Activated CD4-positive, alpha-beta memory T cell treated with anti-CD3 and anti-CD28 coated beads for 36 hours (primary cell): ENCODE results near the gene STK16. TPM values are rescaled to one million over a fixed set of nuclear protein-coding genes. Genes with fewer than 3 reads are reported as not detected.
"Not testable (repeated sequence)": the region's sequence is repeated elsewhere in the genome, so short reads cannot be mapped to it uniquely, and the experiment has no call there.

Source experiments
- CTCF ChIA-PET: fragments of 350-600 bp; sonication (Branson Sonifier 250); formaldehyde crosslinking; loops from one replicate; lab custom pipeline; 2021; ENCODE audit warnings: antibody characterized with exemption, inconsistent platforms; lab: Charles Lee
- POLR2A ChIA-PET: fragments of 350-600 bp; sonication (Branson Sonifier 250); formaldehyde crosslinking; loops from one replicate; lab custom pipeline; 2021; ENCODE audit warnings: antibody characterized with exemption; lab: Charles Lee
- DNase-seq: peaks from one replicate; pipeline ENCODE4 v3.0.0-alpha.2; 2020
- H3K27ac Mint-ChIP-seq: one replicate; pipeline ENCODE4 v1.8.0; 2021; ENCODE audit warnings: mixed read lengths
- H3K27me3 Mint-ChIP-seq: one replicate; pipeline ENCODE4 v1.8.0; 2021; ENCODE audit warnings: mixed read lengths
- H3K36me3 Mint-ChIP-seq: one replicate; pipeline ENCODE4 v1.8.0; 2021; ENCODE audit warnings: mixed read lengths
- H3K4me1 Mint-ChIP-seq: one replicate; pipeline ENCODE4 v1.8.0; 2021; ENCODE audit warnings: low read depth, mixed read lengths
- H3K4me3 Mint-ChIP-seq: one replicate; pipeline ENCODE4 v1.8.0; 2021; ENCODE audit warnings: mild to moderate bottlenecking, mixed read lengths
- H3K9me3 Mint-ChIP-seq: one replicate; pipeline ENCODE4 v1.8.0; 2021; ENCODE audit warnings: mixed read lengths
- intact Hi-C: fragments of 100-400 bp; cut with micrococcal nuclease; formaldehyde crosslinking; loops from one replicate; pipeline ENCODE4 v1.15.1; 2023
- total RNA-seq, 2 experiments: library from RNA; stranded (reverse); gene quantifications; one replicate each; pipeline ENCODE4 v1.2.3, GENCODE V29; 2021

Gene STK16
- total RNA-seq, 2 experiments from 2014 or later: 37.1 to 37.8 TPM

DNA sequence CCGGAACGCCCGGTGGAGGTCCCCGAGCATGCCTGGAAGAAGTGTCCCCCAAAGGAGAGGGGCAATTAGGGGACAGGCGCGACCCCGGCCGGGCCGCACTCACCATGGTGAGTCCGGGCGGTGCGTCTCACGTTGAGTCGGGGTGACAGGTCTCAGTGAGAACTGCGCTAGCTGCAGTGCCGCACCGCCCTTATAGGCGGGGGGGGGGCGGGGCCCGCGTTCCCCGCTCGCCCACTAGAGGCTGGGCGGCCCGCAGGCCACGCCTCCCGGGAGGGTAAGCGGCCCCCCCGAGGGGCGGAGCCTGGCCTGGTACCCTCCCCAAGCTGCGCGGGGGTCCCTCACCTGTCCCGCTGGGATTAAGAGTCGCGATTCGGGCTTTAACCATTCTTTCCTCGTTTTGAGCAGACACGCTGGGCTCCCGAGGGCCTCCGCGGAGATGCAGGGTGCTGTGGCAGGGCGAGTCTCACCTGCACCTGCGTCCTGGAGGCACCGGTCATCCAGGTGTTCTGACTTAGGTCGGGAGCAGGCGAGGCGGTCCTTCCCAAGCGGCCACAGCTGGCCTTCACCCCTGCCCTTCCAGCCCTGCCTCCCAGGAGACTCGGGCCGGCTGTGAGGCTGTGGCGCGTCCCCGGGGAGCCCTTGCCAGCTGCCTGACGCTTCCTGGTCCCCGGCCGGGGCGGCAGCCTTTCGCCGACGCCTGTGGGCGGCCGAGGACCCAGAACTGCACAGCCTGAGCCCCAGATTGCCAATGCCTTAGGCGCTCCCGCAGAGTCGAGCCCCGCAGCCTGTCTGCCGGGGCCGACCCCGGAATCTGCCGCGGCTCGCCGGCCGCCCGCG lies 8.7 kb downstream of the STK16 start, which contains the start of gene TUBA4A:
TUBA4A (minus strand) TSS at position 166 of the 837 bp plus-strand sequence; CDS start at position 106, 60 bp downstream.
- H3K36me3 Mint-ChIP-seq: peaks cover 38% of the 10 kb centered on the region
- peak within 1 kb of the TSS; percentile 97 for H3K27ac Mint-ChIP-seq
- H3K4me3 Mint-ChIP-seq: peak within 1 kb of the TSS; percentile 86
- no peaks in the 10 kb centered on the region for H3K27me3 Mint-ChIP-seq
- no peaks in the 10 kb centered on the region for H3K9me3 Mint-ChIP-seq
- peaks cover 49% of the 10 kb centered on the region for H3K4me1 Mint-ChIP-seq
- POLR2A ChIA-PET: interaction anchor here (0.8 to 4.7 kb wide), 15 partner anchors 8 to 356 kb away, joined by 3 to 85 read pairs (median 6); partner anchors contain the start of genes ABCB6, ANKZF1, ATG9A and CNPPD1
- intact Hi-C loops: loop anchor here (1.0 to 10.0 kb wide), 10 partner anchors 9 to 599 kb away; partner anchors contain the start of genes ABCB6, ANKZF1, ATG9A and BCS1L
- peak; percentile 92 for DNase-seq
- CTCF ChIA-PET: interaction anchor here (0.9 to 8.2 kb wide), 9 partner anchors 9 to 94 kb away, joined by 3 to 95 read pairs (median 6); partner anchors contain the start of genes ANKZF1, ATG9A, DNAJB2 and GLB1L

DNA sequence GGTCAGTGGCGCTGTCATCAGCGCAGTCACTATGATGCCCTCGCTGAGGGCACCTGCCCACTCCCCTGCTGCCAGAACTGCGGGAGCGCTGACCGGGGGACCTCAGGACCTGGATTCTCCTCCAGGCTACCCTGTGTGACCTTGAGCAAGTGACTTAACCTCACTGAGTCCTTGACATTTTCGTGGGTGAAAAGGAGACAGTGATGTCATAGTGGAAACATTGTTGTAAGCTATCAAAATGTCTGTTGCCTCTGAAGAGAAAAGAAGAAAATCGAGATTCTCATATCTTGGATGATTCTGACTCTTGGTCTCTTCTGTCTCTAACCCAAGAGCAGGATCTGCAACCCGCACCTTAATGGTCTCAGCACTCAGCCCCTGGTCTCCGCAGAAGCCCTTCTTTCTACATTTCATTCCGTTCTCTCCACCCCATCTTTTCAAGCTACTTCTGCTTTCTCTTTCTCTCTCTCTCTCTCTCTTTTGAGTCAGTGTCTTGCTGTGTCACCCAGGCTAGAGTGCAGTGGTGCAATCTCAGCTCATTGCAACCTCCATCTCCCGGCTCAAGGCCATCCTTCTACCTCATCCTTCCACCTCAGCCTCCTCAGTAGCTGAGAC lies 9.4 kb downstream of the STK16 start:
- POLR2A ChIA-PET: interaction anchor here (0.8 to 4.7 kb wide), 13 partner anchors 9 to 358 kb away, joined by 3 to 85 read pairs (median 5); partner anchors contain the start of genes ABCB6, ANKZF1, ATG9A and CNPPD1

DNA sequence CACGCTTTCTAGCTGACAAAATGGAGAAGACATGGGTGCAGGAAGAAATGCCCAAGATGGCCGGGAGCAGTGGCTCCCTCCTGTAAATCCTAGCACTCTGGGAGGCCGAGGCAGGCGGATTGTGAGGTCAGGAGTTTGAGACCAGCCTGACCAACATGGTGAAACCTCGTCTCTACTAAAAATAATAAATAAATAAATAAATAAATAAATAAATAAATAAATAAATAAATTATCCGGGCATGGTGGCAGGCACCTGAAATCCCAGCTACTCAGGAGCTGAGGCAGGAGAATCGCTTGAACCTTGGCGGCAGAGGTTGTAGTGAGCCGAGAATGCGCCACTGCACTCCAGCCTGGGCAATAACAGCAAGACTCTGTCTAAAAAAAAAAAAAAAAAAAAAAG lies 13.7 kb downstream of the STK16 start:
- intact Hi-C loops: loop anchor here (10.0 kb wide), 1 partner anchor 604 kb away; the partner anchor contains the start of genes BCS1L and ZNF142
- POLR2A ChIA-PET: interaction anchor here (1.1 kb wide), 1 partner anchor 14 kb away, joined by 3 read pairs; the partner anchor contains the start of genes GLB1L and STK16
- not testable (repeated sequence) for H3K27ac Mint-ChIP-seq, H3K27me3 Mint-ChIP-seq, H3K9me3 Mint-ChIP-seq, H3K4me3 Mint-ChIP-seq, DNase-seq, H3K36me3 Mint-ChIP-seq
- peaks cover 13% of the 10 kb centered on the region for H3K4me1 Mint-ChIP-seq
- CTCF ChIA-PET: interaction anchor here (1.0 to 8.2 kb wide), 3 partner anchors 20 to 36 kb away, joined by 3 to 95 read pairs (median 14); partner anchors contain the start of gene DNAJB2

More for the DNA sequence above, 9.4 kb downstream of the STK16 start:
- no peaks in the 10 kb centered on the region for H3K27me3 Mint-ChIP-seq
- peaks cover 42% of the 10 kb centered on the region for H3K4me1 Mint-ChIP-seq
- H3K36me3 Mint-ChIP-seq: peaks cover 32% of the 10 kb centered on the region
- CTCF ChIA-PET: interaction anchor here (0.8 to 8.2 kb wide), 10 partner anchors 9 to 95 kb away, joined by 3 to 95 read pairs (median 5); partner anchors contain the start of genes ANKZF1, ATG9A, DNAJB2 and GLB1L
- DNase-seq: peak; percentile 68
- H3K4me3 Mint-ChIP-seq: peak overlapping the region; percentile 86
- peak overlapping the region; percentile 97 for H3K27ac Mint-ChIP-seq
- intact Hi-C loops: loop anchor here (1.0 to 10.0 kb wide), 5 partner anchors 25 to 600 kb away; partner anchors contain the start of genes ANKZF1, ATG9A, BCS1L and RETREG2
- H3K9me3 Mint-ChIP-seq: no peaks in the 10 kb centered on the region

DNA sequence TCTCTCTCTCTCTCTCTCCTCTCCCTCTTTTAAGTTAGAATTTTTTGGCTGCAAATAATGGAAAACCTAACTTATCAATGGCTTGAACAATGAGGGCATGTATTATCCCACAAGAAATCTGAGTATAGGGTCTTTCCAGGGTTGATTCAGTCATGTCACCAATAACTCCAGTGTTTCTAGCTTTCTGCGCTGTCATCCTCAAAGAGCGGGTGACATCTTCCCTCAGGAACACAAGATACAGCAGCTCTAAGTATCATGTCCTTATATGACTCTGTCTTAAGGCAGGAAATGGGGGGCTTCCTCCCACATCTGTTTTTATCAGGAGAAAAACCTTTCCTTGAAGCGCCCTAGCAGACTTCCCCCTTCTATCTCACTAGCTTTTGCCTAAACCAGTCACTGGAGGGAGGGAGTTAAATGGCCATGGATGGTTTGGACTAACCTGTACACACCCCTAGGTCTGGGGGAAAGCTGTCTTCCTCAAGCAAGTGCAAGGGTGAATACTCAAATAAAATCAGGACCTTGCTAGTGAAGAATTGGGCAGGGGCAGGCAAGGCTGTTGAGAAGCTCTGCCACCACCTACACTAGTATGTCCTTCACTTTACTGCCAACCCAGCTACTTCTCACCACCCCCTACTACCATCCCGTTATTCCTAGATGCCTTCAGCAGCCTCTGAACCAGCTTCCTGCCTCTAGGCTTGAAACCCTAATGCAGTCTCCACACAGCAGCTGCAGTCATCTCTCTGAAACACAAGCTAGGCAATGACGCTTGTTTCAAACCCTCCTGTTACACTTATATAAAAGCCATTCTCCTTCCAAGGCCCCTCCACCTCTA lies 16.0 kb downstream of the STK16 start:
- Mint-ChIP-seq H3K4me1 (no peaks in the 10 kb centered on the region), H3K4me3 (no peak overlapping the region), H3K36me3 (no peaks in the 10 kb centered on the region), H3K27ac (no peak overlapping the region), H3K9me3 (no peaks in the 10 kb centered on the region), H3K27me3 (peaks cover 1% of the 10 kb centered on the region)
- ChIA-PET POLR2A (no interaction called here), CTCF (interaction anchor here (1.1 to 4.8 kb wide), 4 partner anchors 10 to 34 kb away, joined by 3 to 28 read pairs (median 13); partner anchors contain the start of gene DNAJB2)
- no peak for DNase-seq
- intact Hi-C loops: no loop called here

DNA sequence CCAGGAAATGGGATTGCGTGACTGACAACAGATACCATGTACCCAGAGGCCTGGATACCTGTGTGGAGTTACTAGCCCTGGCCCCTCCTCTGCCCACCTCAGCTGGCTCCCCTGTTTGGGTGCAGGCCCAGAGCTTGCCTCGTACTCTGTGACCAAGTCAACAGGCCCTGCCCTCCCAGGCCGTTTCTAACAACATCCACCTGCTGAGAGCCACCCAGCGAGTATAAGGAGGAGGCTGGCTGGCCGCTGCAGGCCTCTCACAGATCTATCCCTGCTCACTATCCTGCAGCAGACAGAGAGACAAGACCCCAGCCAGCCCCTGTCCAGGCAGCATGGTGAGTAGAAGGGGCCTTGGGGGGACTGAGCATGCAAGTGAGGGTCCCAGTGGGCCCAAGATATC lies 21.0 kb downstream of the STK16 start:
- POLR2A ChIA-PET: interaction anchor here (1.9 kb wide), 1 partner anchor 12 kb away, joined by 6 read pairs; the partner anchor contains the start of gene TUBA4A
- CTCF ChIA-PET: interaction anchor here (0.9 to 1.3 kb wide), 2 partner anchors 12 to 33 kb away, joined by 4 read pairs; no protein-coding TSS in a partner anchor
- peaks cover 1% of the 10 kb centered on the region for H3K27me3 Mint-ChIP-seq
- no peaks in the 10 kb centered on the region for H3K36me3 Mint-ChIP-seq
- H3K4me3 Mint-ChIP-seq: no peak overlapping the region
- H3K4me1 Mint-ChIP-seq: no peaks in the 10 kb centered on the region
- no peak overlapping the region for H3K27ac Mint-ChIP-seq
- DNase-seq: no peak
- intact Hi-C loops: no loop called here
- no peaks in the 10 kb centered on the region for H3K9me3 Mint-ChIP-seq

DNA sequence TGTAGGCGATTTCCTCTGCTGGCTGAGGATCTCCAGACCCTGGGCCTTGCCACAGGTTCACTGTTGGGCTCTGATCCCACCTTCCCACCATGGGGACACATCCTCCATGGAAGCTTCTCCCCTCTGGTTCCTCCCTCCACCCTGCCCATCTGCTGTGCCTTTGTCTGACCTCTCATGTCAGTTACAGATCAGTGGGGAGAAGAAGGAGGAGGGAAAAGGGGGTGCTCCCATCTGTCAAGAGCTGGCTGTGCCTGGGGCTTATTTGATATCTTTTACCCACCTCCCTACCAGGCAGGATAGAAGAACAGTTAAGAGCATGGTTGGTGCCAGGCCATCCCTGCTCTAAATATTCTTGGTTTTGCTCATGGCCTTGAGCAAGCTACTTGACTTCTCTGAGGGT lies 21.6 kb downstream of the STK16 start:
- DNase-seq: no peak
- POLR2A ChIA-PET: no interaction called here
- H3K27ac Mint-ChIP-seq: no peak overlapping the region
- intact Hi-C loops: no loop called here
- no peaks in the 10 kb centered on the region for H3K4me1 Mint-ChIP-seq
- CTCF ChIA-PET: interaction anchor here (1.3 kb wide), 1 partner anchor 11 kb away, joined by 4 read pairs; no protein-coding TSS in a partner anchor
- H3K36me3 Mint-ChIP-seq: no peaks in the 10 kb centered on the region
- H3K27me3 Mint-ChIP-seq: no peaks in the 10 kb centered on the region
- no peak overlapping the region for H3K4me3 Mint-ChIP-seq
- H3K9me3 Mint-ChIP-seq: no peaks in the 10 kb centered on the region

DNA sequence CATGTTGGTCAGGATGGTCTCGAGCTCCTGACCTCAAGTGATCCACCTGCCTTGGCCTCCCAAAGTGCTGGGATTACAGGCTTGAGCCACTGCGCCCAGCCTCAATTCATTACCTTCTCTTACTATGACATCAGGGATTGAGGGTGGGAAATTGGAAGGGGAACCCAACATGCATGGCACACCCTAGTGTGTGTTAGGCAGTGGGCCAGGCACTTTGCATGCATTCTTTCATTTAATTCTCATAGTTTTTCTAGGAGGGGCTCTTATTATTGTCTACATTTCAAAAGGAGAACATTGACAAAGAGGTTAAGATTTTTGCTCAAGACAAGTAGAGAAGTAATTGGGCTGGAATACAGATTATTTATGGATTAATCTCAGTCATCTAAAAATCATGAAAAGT lies 23.0 kb downstream of the STK16 start:
- no peak overlapping the region for H3K4me3 Mint-ChIP-seq
- intact Hi-C loops: no loop called here
- no peaks in the 10 kb centered on the region for H3K4me1 Mint-ChIP-seq
- no peak for DNase-seq
- H3K9me3 Mint-ChIP-seq: no peaks in the 10 kb centered on the region
- no peak overlapping the region for H3K27ac Mint-ChIP-seq
- ChIA-PET POLR2A (no interaction called here), CTCF (no interaction called here)
- no peaks in the 10 kb centered on the region for H3K27me3 Mint-ChIP-seq
- no peaks in the 10 kb centered on the region for H3K36me3 Mint-ChIP-seq

DNA sequence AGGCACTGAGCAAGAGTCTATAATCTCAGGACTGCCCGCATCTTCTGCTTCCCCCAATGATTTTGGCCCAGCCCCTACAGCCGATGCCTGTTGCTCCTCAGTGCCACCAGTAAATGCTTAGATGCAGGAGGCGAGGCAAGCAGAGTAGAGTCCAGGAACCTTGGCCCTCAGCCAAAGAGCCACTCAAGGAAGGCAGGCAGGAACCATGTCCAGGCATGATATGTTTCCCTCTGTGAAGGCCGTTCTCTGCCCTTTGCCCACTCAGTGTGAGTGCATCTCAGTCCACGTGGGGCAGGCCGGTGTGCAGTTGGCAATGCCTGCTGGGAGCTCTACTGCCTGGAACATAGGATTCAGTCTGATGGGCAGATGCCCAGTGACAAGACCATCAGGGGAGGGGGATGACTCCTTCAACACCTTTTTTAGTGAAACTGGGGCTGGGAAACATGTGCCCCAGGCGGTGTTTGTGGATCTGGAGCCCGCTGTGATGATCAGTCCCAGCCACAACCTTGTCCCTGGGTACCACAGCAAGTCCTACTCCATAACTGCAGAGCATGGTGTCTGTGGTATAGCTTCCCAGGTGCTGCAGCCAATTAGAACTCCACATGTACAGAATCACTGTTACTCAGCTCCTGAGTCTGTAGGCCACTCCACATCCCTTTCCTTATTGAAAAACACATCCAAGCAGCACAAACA lies 24.2 kb downstream of the STK16 start:
- H3K36me3 Mint-ChIP-seq: no peaks in the 10 kb centered on the region
- POLR2A ChIA-PET: interaction anchor here (0.5 to 1.2 kb wide), 2 partner anchors 12 to 20 kb away, joined by 3 read pairs; no protein-coding TSS in a partner anchor
- intact Hi-C loops: no loop called here
- no peak overlapping the region for H3K4me3 Mint-ChIP-seq
- DNase-seq: no peak
- no peak overlapping the region for H3K27ac Mint-ChIP-seq
- CTCF ChIA-PET: interaction anchor here (1.2 to 1.3 kb wide), 2 partner anchors 10 to 25 kb away, joined by 3 to 5 read pairs; partner anchors contain the start of gene DNAJB2
- no peaks in the 10 kb centered on the region for H3K9me3 Mint-ChIP-seq
- H3K4me1 Mint-ChIP-seq: no peaks in the 10 kb centered on the region
- no peaks in the 10 kb centered on the region for H3K27me3 Mint-ChIP-seq

DNA sequence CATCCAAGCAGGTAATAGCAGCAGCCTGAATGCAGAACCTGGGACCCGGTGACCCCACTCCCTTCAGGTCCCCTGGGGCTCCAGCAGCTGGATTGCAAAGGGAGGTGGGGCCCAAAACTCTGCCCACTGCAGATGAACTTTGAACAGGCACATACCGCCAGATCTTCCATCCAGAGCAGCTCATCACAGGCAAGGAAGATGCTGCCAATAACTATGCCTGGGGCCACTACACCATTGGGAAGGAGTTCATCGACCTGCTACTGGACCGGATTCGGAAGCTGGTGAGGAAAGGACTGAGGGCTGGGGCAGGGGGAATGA lies 24.7 kb downstream of the STK16 start:
- Mint-ChIP-seq H3K27ac (no peak overlapping the region), H3K36me3 (no peaks in the 10 kb centered on the region), H3K4me3 (no peak overlapping the region), H3K4me1 (no peaks in the 10 kb centered on the region), H3K9me3 (no peaks in the 10 kb centered on the region), H3K27me3 (no peaks in the 10 kb centered on the region)
- intact Hi-C loops: no loop called here
- POLR2A ChIA-PET: interaction anchor here (0.5 to 1.2 kb wide), 3 partner anchors 13 to 78 kb away, joined by 3 read pairs; no protein-coding TSS in a partner anchor
- CTCF ChIA-PET: interaction anchor here (1.2 to 1.3 kb wide), 2 partner anchors 9 to 25 kb away, joined by 3 to 5 read pairs; partner anchors contain the start of gene DNAJB2
- no peak for DNase-seq

DNA sequence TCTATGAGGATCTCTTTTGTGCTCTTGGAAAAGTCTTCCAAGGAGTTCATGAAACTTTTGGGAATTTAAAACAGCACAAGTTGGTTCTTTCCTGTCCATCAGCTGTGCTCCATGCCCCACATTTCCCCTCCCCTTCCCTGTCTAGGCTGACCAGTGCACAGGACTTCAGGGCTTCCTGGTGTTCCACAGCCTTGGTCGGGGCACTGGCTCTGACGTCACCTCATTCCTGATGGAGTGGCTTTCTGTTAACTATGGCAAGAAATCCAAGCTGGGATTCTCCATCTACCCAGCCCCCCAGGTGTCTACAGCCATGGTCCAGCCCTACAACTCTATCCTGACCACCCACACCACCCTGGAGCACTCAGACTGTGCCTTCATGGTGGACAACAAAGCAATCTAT lies 25.7 kb downstream of the STK16 start:
- no peak for DNase-seq
- Mint-ChIP-seq H3K9me3 (no peaks in the 10 kb centered on the region), H3K27me3 (no peaks in the 10 kb centered on the region), H3K27ac (no peak overlapping the region), H3K4me1 (no peaks in the 10 kb centered on the region), H3K36me3 (no peaks in the 10 kb centered on the region), H3K4me3 (no peak overlapping the region)
- ChIA-PET POLR2A (interaction anchor here (0.9 kb wide), 1 partner anchor 17 kb away, joined by 3 read pairs; the partner anchor contains the start of gene TUBA4A), CTCF (interaction anchor here (1.2 kb wide), 1 partner anchor 24 kb away, joined by 3 read pairs; no protein-coding TSS in a partner anchor)
- intact Hi-C loops: no loop called here
